PC-3 (cell line): Measurements from ENCODE around the gene ABTB2.

Experiments
- EZH2 ChIP-seq: fragments of 300-600 bp; sonication (generic); IDR thresholded peaks from one replicate; pipeline ENCODE4 v1.6.1; 2017; ENCODE audit warnings: antibody characterized with exemption, mild to moderate bottlenecking, low read length; ENCODE audit not compliant: unreplicated experiment
- TF ChIP-seq, protein P1 (sequence below): fragments of 300-600 bp; sonication (generic); conservative IDR thresholded peaks from 2 replicates; pipeline ENCODE4 v1.5.1; 2017; ENCODE audit warnings: antibody characterized with exemption, low read depth, mild to moderate bottlenecking, low read length

DNA sequence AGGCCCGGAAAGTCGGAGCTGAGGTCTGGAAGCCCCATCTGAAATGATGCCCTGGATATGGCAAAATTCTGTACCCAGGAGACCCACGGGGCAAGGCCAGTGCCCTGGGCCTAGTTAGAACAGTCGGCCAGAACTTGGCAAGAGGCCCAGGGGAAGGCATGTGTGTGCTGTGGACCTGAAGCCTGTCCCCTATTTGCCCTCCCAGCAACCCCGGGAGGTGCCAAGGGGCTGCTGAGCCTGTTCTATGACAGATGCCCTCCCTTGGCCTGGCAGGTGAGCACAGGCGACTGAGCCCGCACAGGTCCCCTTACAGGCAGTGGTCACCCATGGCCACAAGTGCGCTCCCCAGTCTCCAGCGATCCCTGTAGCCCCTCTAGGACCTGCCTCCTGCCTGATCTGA is 200.6 kb downstream of the ABTB2 start:
- TF ChIP-seq, protein P1, sequence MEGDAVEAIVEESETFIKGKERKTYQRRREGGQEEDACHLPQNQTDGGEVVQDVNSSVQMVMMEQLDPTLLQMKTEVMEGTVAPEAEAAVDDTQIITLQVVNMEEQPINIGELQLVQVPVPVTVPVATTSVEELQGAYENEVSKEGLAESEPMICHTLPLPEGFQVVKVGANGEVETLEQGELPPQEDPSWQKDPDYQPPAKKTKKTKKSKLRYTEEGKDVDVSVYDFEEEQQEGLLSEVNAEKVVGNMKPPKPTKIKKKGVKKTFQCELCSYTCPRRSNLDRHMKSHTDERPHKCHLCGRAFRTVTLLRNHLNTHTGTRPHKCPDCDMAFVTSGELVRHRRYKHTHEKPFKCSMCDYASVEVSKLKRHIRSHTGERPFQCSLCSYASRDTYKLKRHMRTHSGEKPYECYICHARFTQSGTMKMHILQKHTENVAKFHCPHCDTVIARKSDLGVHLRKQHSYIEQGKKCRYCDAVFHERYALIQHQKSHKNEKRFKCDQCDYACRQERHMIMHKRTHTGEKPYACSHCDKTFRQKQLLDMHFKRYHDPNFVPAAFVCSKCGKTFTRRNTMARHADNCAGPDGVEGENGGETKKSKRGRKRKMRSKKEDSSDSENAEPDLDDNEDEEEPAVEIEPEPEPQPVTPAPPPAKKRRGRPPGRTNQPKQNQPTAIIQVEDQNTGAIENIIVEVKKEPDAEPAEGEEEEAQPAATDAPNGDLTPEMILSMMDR: no peak
- no peak for TF ChIP-seq EZH2
